GM12878 (cell line): ENCODE data around the gene MELTF. TPM values are rescaled to one million over a fixed set of nuclear protein-coding genes. Genes with fewer than 3 reads are reported as not detected.

Experiments used
- BACH1 ChIP-seq: fragments of 450-650 bp; IDR thresholded peaks from 2 replicates; pipeline ENCODE4 v1.6.1; 2017; ENCODE audit warnings: mild to moderate bottlenecking, borderline replicate concordance
- DPF2 ChIP-seq: fragments of 450-650 bp; IDR thresholded peaks from 2 replicates; pipeline ENCODE4 v1.6.1; 2017; ENCODE audit warnings: mild to moderate bottlenecking
- EED ChIP-seq: sonication (generic); IDR thresholded peaks from 2 replicates; pipeline ENCODE4 v1.6.1; 2016; ENCODE audit warnings: antibody characterized with exemption, low read depth
- EZH2 ChIP-seq: IDR thresholded peaks from 2 replicates; pipeline ENCODE4 v1.6.1; 2012; ENCODE audit warnings: low read depth, mild to moderate bottlenecking, control low read depth, inconsistent platforms, low read length, borderline replicate concordance; ENCODE audit not compliant: control insufficient read depth
- FOS ChIP-seq: IDR thresholded peaks from 3 replicates; pipeline ENCODE4 v1.6.1; 2011; ENCODE audit warnings: borderline replicate concordance; ENCODE audit not compliant: insufficient read length; ENCODE audit errors: extremely low read depth
- HSF1 ChIP-seq: fragments of 150-350 bp; IDR thresholded peaks from 2 replicates; pipeline ENCODE4 v1.6.1; 2014; ENCODE audit warnings: mild to moderate bottlenecking, low read depth, low read length
- IKZF1 ChIP-seq: fragments of 450-650 bp; conservative IDR thresholded peaks from 2 replicates; pipeline ENCODE4 v1.6.1; 2017; ENCODE audit warnings: antibody characterized with exemption, mild to moderate bottlenecking
- JUND ChIP-seq: IDR thresholded peaks from 2 replicates; pipeline ENCODE4 v1.6.1; 2012; ENCODE audit warnings: low read depth, mild to moderate bottlenecking, low read length, improper control_type of control experiment, moderate library complexity
- MAX ChIP-seq: IDR thresholded peaks from 2 replicates; pipeline ENCODE4 v1.6.1; 2012; ENCODE audit warnings: low read depth, low read length, improper control_type of control experiment
- NFYA ChIP-seq: IDR thresholded peaks from 2 replicates; pipeline ENCODE4 v1.6.1; 2011; ENCODE audit warnings: low read depth, mild to moderate bottlenecking, low read length, improper control_type of control experiment, borderline replicate concordance
- PBX3 ChIP-seq: IDR thresholded peaks from 2 replicates; pipeline ENCODE4 v1.6.1; 2011; ENCODE audit warnings: mild to moderate bottlenecking, low read depth, low read length, moderate library complexity; ENCODE audit not compliant: insufficient replicate concordance
- PRDM15 ChIP-seq: fragments of 450-650 bp; formaldehyde crosslinking; IDR thresholded peaks from 2 replicates; pipeline ENCODE4 v1.4.0; 2020; ENCODE audit warnings: mild to moderate bottlenecking, moderate library complexity
- RB1 ChIP-seq: fragments of 450-650 bp; formaldehyde crosslinking; IDR thresholded peaks from 2 replicates; pipeline ENCODE4 v1.6.1; 2017; ENCODE audit warnings: mild to moderate bottlenecking, borderline replicate concordance
- SIN3A ChIP-seq: IDR thresholded peaks from 2 replicates; pipeline ENCODE4 v1.6.1; 2012; ENCODE audit warnings: low read depth, low read length, improper control_type of control experiment
- SMC3 ChIP-seq: IDR thresholded peaks from 2 replicates; pipeline ENCODE4 v1.6.1; 2011; ENCODE audit warnings: low read length, improper control_type of control experiment, borderline replicate concordance
- TCF7 ChIP-seq: IDR thresholded peaks from 2 replicates; pipeline ENCODE4 v1.6.1; 2014; ENCODE audit warnings: antibody characterized with exemption, borderline replicate concordance
- ZBED1 ChIP-seq: IDR thresholded peaks from 2 replicates; pipeline ENCODE4 v1.6.1; 2016; ENCODE audit warnings: borderline replicate concordance
- ZBTB4 ChIP-seq: fragments of 450-650 bp; formaldehyde crosslinking; IDR thresholded peaks from 2 replicates; pipeline ENCODE4 v1.4.0; 2022; ENCODE audit warnings: mild to moderate bottlenecking, moderate library complexity
- ZNF24 ChIP-seq: fragments of 450-650 bp; IDR thresholded peaks from 2 replicates; pipeline ENCODE4 v1.6.1; 2017; ENCODE audit warnings: antibody characterized with exemption, mild to moderate bottlenecking
- ZNF274 ChIP-seq: IDR thresholded peaks from one replicate; pipeline ENCODE4 v1.8.0; 2011; ENCODE audit not compliant: insufficient read length, insufficient read depth
- polyA plus RNA-seq, 11 experiments: library from polyadenylated mRNA; depleted of rRNA in 4 of 11; unstranded in 6 of 11; stranded (reverse) in 5 of 11; fragments of >200 nt; fragmentation: Nextera tagmentation in 4 of 11; fragmentation: Illumina TruSeq in 1 of 11; extraction: Ambion mirVana in 4 of 11; extraction: Trizol in 1 of 11; gene quantifications; 1 replicate in 1 of 11; 2 replicates in 10 of 11; pipeline versions ENCODE4 v1.2.1 to v1.2.3, GENCODE V29; 2011 to 2016; ENCODE audit warnings: inconsistent platforms in 2 of 11, missing spikeins in 2 of 11, low read depth in 1 of 11
- total RNA-seq, 4 experiments: library from RNA; depleted of rRNA in 3 of 4; stranded (reverse); fragments of >200 nt in 3 of 4; fragmentation: Illumina TruSeq in 1 of 4; extraction: Trizol in 1 of 4; gene quantifications; 2 replicates each; pipeline versions ENCODE4 v1.2.1 to v1.2.3, GENCODE V29; 2013 to 2021

MELTF gene
- total and polyA plus RNA-seq, 10 of the 15 experiments (the other 5 are each of a cell fraction or from before 2014, with no cell fraction given) = 0.55 to 49.1 (median 11.1) TPM

GRCh38 chr3:197002701-197003454, 26.7 kb downstream of the MELTF start (continued):
- TF ChIP-seq JUND (no peak), TCF7 (no peak), HSF1 (no peak), PBX3 (no peak), ZBTB4 (no peak), EZH2 (no peak), DPF2 (peak; percentile 83), ZBED1 (no peak), IKZF1 (peak; percentile 98), PRDM15 (CRISPR knock-in tag) (no peak), ZNF274 (no peak), MAX (no peak; the same call in 1 of the 2 replicates), RB1 (peak; percentile 96; the same call in 1 of the 2 replicates), EED (0 out of 2 replicates have a peak, but pooled peaks have one; percentile 23), SIN3A (no peak), NFYA (no peak), SMC3 (peak; percentile 48; the same call in 1 of the 2 replicates), BACH1 (peak; percentile 95), ZNF24 (0 out of 2 replicates have a peak, but pooled peaks have one; percentile 20), FOS (no peak)
